ENCODE data around the gene YPEL3.
"Not testable (repeated sequence)": the region's sequence is repeated elsewhere in the genome, so short reads cannot be mapped to it uniquely, and the experiment has no call there.

Gene YPEL3, protein sequence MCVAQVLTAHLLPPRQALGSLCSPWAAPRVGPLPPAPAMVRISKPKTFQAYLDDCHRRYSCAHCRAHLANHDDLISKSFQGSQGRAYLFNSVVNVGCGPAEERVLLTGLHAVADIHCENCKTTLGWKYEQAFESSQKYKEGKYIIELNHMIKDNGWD

DNA sequence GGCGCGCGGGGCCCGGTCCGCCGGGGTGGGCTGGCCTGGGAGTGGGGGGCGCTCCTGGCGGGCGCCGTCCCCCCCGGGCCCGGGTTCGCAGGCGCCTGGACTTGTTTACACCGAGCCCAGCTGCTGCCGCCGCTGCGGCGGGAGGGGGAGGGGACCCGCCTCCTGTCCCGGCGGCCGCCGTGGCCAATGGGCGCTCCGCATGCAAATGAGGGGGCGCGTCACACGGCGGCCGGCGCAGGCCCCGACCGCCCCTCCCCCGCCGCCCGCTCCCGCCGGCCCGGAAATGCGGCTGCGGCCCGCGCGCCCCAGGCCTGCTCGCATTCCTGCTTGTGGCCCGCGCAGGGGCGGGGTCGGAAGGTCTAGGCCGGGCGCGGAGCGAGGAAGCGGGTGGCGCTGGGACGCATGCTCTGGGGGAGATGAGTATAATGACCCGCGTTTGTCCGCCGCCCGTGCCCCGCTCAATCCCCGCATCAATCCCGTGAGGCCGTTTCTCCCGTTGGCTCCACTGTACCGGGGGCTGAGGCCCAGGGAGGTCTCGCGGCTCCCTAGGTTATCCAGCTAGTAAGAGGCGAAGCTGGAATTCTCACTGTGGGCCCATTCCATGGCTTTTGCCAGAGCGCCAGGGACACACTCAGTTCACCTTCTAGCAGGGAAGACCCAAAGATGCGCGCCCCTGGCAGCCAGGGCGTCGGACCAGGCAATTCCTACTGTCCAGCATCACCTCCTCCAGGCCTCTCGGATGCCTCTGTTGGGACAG lies at the start of gene YPEL3:
YPEL3 (minus strand) TSS at position 109 of the 757 bp plus-strand sequence. CDS start 731 bp downstream, outside the sequence.
- DNase-seq (ENCODE audit: low spot score) = peak; percentile 98

DNA sequence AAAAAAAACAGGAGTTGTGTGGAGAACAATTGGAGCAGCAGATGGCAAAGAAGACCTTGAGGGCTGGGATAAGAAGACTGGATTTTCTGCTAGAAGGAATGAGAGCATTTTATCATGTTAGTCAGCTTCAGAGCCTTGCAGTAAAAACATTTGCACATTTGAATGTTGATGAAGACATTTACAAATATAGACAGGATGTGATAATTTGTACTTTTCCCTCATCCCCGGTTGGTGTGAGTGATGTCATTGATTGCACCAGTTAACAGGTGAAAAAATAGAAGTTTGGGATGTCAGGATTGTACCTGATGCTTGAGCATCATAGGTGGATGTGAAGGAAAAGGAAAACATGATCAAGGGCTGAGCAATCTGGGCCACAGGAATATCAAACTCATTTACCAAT lies 49.6 kb upstream of the YPEL3 start:
- DNase-seq (ENCODE audit: low spot score) = no peak

GRCh38 chr16:30144917-30145316 lies 48.9 kb upstream of the YPEL3 start:
- no peak for DNase-seq (ENCODE audit: low spot score)

GRCh38 chr16:30144017-30144416 lies 48.0 kb upstream of the YPEL3 start:
- DNase-seq (ENCODE audit: low spot score) = no peak

DNA sequence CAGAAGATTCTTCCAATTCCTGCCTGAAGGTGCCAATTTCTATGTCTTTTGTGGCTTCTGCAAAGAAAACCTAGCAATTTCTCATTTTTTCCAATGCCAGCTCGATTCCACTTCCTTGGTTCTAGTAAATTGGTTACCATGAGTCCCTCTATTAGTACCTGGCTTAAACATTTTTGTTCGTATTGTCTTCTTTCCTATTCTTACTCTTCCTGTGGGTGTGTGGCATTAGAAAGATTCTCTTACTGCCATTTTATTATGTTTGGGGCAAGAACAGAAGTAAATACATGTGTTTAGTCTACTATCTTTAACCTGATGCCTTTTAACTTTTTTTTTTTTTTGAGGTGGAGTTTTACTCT lies 47.3 kb upstream of the YPEL3 start:
- no peak for DNase-seq (ENCODE audit: low spot score)

GRCh38 chr16:30142672-30143346 lies 46.8 kb upstream of the YPEL3 start:
- DNase-seq (ENCODE audit: low spot score) = no peak

- DNase-seq (ENCODE audit: low spot score) = no peak
Measured at GRCh38 chr16:30141750-30142149, 45.7 kb upstream of the YPEL3 start.

GRCh38 chr16:30139583-30140481 lies 43.8 kb upstream of the YPEL3 start:
- no peak for DNase-seq (ENCODE audit: low spot score)

GRCh38 chr16:30137897-30138296 lies 41.9 kb upstream of the YPEL3 start:
- no peak for DNase-seq (ENCODE audit: low spot score)

DNA sequence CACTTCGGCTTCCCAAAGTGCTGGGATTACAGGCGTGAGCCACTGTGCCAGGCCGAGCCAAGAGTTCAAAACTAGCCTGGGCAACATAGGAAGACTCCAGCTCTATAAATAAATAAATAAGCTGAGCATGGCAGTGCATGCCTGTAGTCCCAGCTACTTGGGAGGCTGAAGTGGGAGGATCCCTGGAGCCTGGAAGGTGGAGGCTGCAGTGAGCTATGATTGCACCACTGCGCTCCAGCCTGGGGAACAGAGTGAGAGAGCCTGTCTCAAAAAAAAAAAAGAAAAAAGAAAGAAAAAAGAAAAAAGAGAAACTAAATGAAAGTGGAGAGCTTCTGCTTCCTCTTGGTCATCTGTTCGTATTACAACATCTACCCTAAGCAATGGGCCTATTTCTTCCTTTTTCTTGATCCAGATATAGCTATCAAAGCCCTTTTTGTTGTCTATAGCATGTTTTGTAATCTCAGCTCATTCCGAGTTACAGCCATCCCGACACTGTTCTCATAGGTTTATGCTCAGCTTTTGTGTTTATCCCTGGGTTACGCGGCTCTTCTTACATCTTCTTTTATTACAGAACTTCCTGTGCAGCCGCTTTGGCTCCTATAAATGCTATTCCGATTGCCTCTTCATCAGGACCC lies 41.1 kb upstream of the YPEL3 start:
- DNase-seq (ENCODE audit: low spot score) = no peak

- no peak for DNase-seq (ENCODE audit: low spot score)
Measured at GRCh38 chr16:30132591-30132990, 36.6 kb upstream of the YPEL3 start.

- DNase-seq (ENCODE audit: low spot score) = peak; percentile 20
Measured at GRCh38 chr16:30131869-30132475, 36.0 kb upstream of the YPEL3 start.

DNA sequence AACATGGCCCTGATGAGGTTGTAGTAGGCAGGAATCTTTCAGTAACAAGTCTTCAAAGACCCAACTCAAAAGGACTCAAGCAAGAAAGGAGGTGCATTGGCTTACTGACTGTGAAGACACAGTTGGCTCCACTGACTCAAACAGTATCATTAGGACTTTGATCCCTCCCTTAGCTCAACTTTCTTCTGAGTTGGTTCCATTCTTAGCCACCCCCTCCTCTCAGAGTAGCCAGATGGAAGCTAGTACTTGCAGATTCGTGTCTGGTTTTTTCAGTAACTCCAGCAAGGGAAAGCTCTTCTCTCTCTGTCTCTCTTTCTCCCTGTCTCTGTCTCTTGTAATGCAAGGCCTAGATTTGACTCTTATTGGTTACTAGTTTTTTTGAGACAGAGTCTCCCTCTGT lies 32.0 kb upstream of the YPEL3 start:
- DNase-seq (ENCODE audit: low spot score) = no peak

- not testable (repeated sequence) for DNase-seq (ENCODE audit: low spot score)
Measured at GRCh38 chr16:30125690-30126089, 29.7 kb upstream of the YPEL3 start.

GRCh38 chr16:30124985-30125379 lies 29.0 kb upstream of the YPEL3 start:
- no peak for DNase-seq (ENCODE audit: low spot score)

GRCh38 chr16:30122604-30123160 lies 26.7 kb upstream of the YPEL3 start:
- peak; percentile 15 for DNase-seq (ENCODE audit: low spot score)

DNA sequence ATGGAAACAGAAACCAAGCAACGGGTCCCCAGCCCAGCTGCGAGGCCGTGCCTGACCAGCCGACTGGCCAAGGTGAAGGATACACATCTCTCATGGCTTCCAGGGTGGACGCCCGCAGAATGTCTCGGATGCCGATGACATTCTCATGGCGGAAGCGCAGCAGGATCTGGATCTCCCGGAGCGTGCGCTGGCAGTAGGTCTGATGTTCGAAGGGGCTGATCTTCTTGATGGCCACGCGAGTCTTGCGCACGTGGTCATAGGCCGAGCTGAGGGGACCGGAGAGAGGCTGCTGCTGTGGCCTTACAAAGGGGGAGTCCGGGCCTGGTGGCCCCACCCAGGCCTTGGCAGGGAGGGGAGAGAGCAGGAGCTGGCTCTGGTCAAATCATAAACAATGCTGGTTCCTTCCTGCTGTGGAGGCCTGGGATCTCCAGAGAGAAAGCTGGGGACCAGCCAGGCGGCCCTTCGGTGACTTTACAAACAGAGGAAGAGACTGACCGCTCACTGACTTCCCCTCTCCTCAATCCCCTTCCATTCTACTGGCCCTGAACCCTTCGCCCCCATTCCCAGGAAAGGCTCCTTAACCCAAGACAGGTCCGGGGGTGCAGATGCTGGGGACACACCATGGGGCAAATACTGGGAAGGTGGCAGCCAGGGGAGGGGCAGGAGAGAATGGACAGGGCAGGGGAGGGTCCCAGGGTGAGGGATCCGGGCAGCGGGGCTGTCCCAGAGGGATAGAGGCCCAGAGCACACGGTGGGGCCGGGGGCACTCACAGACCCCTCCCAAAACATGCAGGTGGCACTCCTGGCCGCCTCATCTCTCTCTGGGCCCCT lies 25.9 kb upstream of the YPEL3 start:
- peak; percentile 25 for DNase-seq (ENCODE audit: low spot score)

DNA sequence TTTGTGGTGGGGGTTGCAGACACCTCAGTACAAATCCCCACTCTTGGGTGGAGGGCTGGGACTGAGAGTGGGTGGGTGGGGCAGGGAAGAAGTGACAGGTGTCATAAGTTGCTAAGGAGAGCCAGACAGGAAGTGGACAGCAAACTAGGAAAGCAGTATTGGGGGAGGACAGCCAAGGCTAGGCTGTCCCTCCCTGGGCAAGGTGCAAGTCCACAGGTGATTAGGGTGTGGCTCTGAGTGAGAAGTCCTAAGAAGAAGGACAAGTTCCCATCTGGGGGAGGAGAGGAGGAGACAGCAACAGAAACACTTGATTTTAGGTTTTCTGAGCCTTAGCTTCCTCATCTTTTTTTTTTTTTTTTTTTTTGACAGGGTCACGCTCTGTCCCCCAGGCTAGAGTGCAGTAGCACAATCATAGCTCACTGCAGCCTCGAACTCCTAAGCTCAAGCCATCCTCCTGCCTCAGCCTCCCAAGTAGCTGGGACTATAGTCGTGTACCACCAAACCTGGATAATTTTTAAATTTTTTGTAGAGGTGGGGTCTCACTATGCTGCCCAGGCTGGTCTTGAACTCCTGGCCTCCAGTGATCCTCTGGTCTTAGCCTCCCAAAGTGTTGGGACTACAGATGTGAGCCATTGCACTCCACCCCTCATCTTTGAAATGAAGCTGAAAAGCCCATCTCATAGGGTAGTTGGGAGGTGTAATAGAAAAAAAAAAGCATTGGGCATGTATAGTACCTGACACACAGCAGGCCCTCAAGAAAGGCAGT lies 24.5 kb upstream of the YPEL3 start:
- no peak for DNase-seq (ENCODE audit: low spot score)

- no peak for DNase-seq (ENCODE audit: low spot score)
Measured at GRCh38 chr16:30119428-30119827, 23.4 kb upstream of the YPEL3 start.
